OCI-LY7 (cell line): ENCODE results near the gene MEMO1.

Experiments
- CTCF ChIP-seq: fragments of 200-600 bp; sonication (generic); conservative IDR thresholded peaks from 2 replicates; pipeline ENCODE4 v1.5.1; 2014; ENCODE audit warnings: mild to moderate bottlenecking, antibody characterized with exemption, low read length, moderate library complexity, mixed read lengths
- EZH2phosphoT487 ChIP-seq: fragments of 200-600 bp; sonication (generic); IDR thresholded peaks from 2 replicates; pipeline ENCODE4 v1.6.1; 2018; ENCODE audit warnings: low read depth, borderline replicate concordance, mild to moderate bottlenecking, mixed run types, antibody characterized with exemption, low read length, moderate library complexity, mixed read lengths

GRCh38 chr2:32058130-32058529 lies 47.3 kb upstream of the MEMO1 start:
- TF ChIP-seq CTCF (no peak), EZH2phosphoT487 (no peak)
